Measurements from ENCODE around the gene MCFD2. TPM values are rescaled to one million over a fixed set of nuclear protein-coding genes. Genes with fewer than 3 reads are reported as not detected.

The MCFD2 gene
- 93.4 and 114 TPM in 2 replicates for total RNA-seq

DNA sequence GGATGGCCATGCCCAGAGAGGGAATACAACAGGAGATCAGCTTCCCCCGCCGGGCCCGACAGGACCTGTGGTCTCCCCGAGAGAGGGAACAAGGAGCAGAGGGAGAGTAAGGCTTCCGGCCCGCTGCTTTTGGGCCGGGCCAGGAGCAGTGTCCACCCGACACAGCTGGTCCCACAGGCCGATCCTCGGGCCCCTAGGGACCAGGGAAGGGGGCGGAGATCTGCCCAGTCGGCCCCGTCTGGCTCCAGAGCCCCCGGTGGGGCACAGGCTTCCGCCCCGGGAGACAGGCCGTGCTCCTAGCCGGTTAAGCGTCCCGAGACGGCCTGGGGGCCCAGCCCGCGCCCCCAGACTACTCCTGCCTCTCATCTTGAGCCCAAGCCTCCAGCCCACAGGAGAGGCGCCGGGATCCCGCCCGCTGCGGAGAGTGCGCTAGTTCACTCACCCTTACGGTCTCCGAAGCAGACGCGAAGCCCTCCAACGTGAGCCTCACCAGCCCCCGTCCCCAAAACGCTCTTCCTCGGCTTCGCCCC is at the start of gene MCFD2:
Gene MCFD2 (minus strand): TSS at position 526 of the 530 bp plus-strand sequence. CDS start 6,635 bp downstream, outside the sequence.

Other genes starting within 250 kb of the MCFD2 start
- gene SOCS5, start 216.5 kb downstream of the MCFD2 start, total RNA-seq = 36.9 and 62.3 TPM in 2 replicates
- gene TTC7A, start 25.4 kb upstream of the MCFD2 start, total RNA-seq = 14.0 and 19.8 TPM in 2 replicates
- gene STPG4, start 239.5 kb upstream of the MCFD2 start, total RNA-seq = not detected in 2 replicates

Measured in pericardium fibroblast (primary cell).